H1 (cell line): ENCODE results near the gene DOK7. TPM values are rescaled to one million over a fixed set of nuclear protein-coding genes. Genes with fewer than 3 reads are reported as not detected.

ENCODE experiments used
- CHD1 ChIP-seq: IDR thresholded peaks from 2 replicates; pipeline ENCODE4 v1.6.1; 2012; ENCODE audit warnings: low read depth, low read length, improper control_type of control experiment
- E2F6 ChIP-seq: IDR thresholded peaks from 2 replicates; pipeline ENCODE4 v1.6.1; 2012; ENCODE audit warnings: inconsistent platforms
- SIRT6 ChIP-seq: IDR thresholded peaks from one replicate; pipeline ENCODE4 v1.7.1; 2012; ENCODE audit warnings: low read length, inconsistent platforms
- polyA plus RNA-seq, 7 experiments: library from polyadenylated mRNA; depleted of rRNA in 3 of 7; stranded (reverse) in 5 of 7; unstranded in 2 of 7; fragments of >200 nt in 5 of 7; fragments of 200-250 nt in 2 of 7; gene quantifications; 1 replicate in 5 of 7; 2 replicates in 1 of 7; 4 replicates in 1 of 7; pipeline versions ENCODE4 v1.2.1 to v1.2.3, GENCODE V29; 2011 to 2013; ENCODE audit warnings: missing spikeins in 2 of 7, mixed read lengths in 2 of 7
- total RNA-seq: library from RNA; stranded (reverse); fragmentation: NEBNext Ultra II Directional; extraction: Animal tissue kit (Norgen Biotek cat#: 25700); gene quantifications from 2 replicates; pipeline ENCODE4 v1.2.1, GENCODE V29; 2021

Gene DOK7
- total and polyA plus RNA-seq, 2 of the 8 experiments (the other 6 are each of a cell fraction or from before 2014, with no cell fraction given), result 0.32 TPM; not detected in 1

- no peak for TF ChIP-seq CHD1
- TF ChIP-seq E2F6, result no peak
- no peak for TF ChIP-seq SIRT6
- TF ChIP-seq, all 59 proteins: peak for 0
These were observed 26.1 kb upstream of the DOK7 start (continued) for GRCh38 chr4:3436798-3437581.
